HEK293 (cell line): Measurements from ENCODE around the gene TXNIP.

Experiments
- ZNF449 ChIP-seq: fragments of 450-650 bp; formaldehyde crosslinking; IDR thresholded peaks from 2 replicates; pipeline ENCODE4 v1.5.1; 2017; ENCODE audit warnings: missing biosample characterization, mild to moderate bottlenecking, missing genetic modification characterization, moderate library complexity
- ZNF501 ChIP-seq: fragments of 450-650 bp; formaldehyde crosslinking; IDR thresholded peaks from 2 replicates; pipeline ENCODE4 v1.5.1; 2016; ENCODE audit warnings: missing biosample characterization, missing genetic modification characterization
- ZNF629 ChIP-seq: fragments of 450-650 bp; formaldehyde crosslinking; IDR thresholded peaks from 2 replicates; pipeline ENCODE4 v1.5.1; 2017; ENCODE audit warnings: missing biosample characterization, missing genetic modification characterization

DNA sequence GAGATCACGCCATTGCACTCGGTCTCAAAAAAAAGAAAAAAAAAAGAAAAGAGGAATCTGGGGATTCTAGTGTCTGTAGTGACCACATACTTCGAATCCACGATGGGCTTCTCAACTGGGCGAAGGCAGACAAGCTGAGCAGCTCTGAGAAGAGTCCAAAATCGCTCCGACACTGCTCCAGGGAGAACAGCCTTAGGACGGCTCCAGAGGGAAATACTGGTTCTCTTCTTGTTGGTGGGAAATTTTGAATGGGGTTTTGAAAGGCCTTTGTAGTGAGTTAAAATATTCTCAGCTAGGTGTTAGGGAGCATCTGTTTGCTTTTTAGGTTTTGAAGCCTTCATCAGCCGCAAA lies 43.4 kb upstream of the TXNIP start:
- no peak for TF ChIP-seq ZNF449 (tag by site-specific recombination)
- TF ChIP-seq ZNF629 (tag by site-specific recombination): no peak
- TF ChIP-seq ZNF501 (tag by site-specific recombination): no peak
